NCI-H1417 treated with DMSO at 0.1 percent for 48 hours (cell line): ENCODE results near the gene ZNF697.
"Not testable (repeated sequence)": the region's sequence is repeated elsewhere in the genome, so short reads cannot be mapped to it uniquely, and the experiment has no call there.

Experiments used
- DNase-seq: peaks from one replicate; lab custom pipeline; 2025; lab: John Stamatoyannopoulos, UW

Gene ZNF697

GRCh38 chr1:119602789-119603188 is 45.3 kb downstream of the ZNF697 start:
- not testable (repeated sequence) for DNase-seq

GRCh38 chr1:119602169-119602568 is 45.9 kb downstream of the ZNF697 start:
- DNase-seq: no peak

GRCh38 chr1:119600976-119601375 is 47.1 kb downstream of the ZNF697 start:
- DNase-seq: no peak

GRCh38 chr1:119600561-119600960 is 47.5 kb downstream of the ZNF697 start:
- no peak for DNase-seq

GRCh38 chr1:119595606-119596005 is 52.5 kb downstream of the ZNF697 start:
- no peak for DNase-seq

- DNase-seq: no peak
Measured at GRCh38 chr1:119595168-119595567, 52.9 kb downstream of the ZNF697 start.

GRCh38 chr1:119594376-119594775 is 53.7 kb downstream of the ZNF697 start:
- no peak for DNase-seq

GRCh38 chr1:119593805-119594204 is 54.3 kb downstream of the ZNF697 start:
- DNase-seq: no peak

GRCh38 chr1:119590393-119590792 is 57.7 kb downstream of the ZNF697 start:
- DNase-seq: no peak

GRCh38 chr1:119588621-119589020 is 59.4 kb downstream of the ZNF697 start:
- DNase-seq: no peak

GRCh38 chr1:119587341-119587740 is 60.7 kb downstream of the ZNF697 start:
- DNase-seq: peak; percentile 78

GRCh38 chr1:119585801-119586200 is 62.3 kb downstream of the ZNF697 start:
- not testable (repeated sequence) for DNase-seq

GRCh38 chr1:119582801-119583200 is 65.3 kb downstream of the ZNF697 start:
- DNase-seq: no peak

- DNase-seq: not testable (repeated sequence)
Measured at GRCh38 chr1:119581076-119581475, 67.0 kb downstream of the ZNF697 start.

GRCh38 chr1:119573886-119574285 is 74.2 kb downstream of the ZNF697 start:
- DNase-seq: no peak

GRCh38 chr1:119569930-119570622 is 78.0 kb downstream of the ZNF697 start:
- DNase-seq: not testable (repeated sequence)
